Peyer's patch (tissue), 4 donors: Measurements from ENCODE around the gene RNF5. TPM values are rescaled to one million over a fixed set of nuclear protein-coding genes. Genes with fewer than 3 reads are reported as not detected.

Experiments used
- DNase-seq, 3 donors: peaks; one replicate each; pipeline ENCODE4 v3.0.0-alpha.2; 2017 to 2019
- H3K27ac ChIP-seq, 4 donors: fragments of 200-600 bp; sonication (generic); one replicate each; pipeline ENCODE4 v1.5.1; 2016 to 2019
- H3K27me3 ChIP-seq, 2 donors: fragments of 200-600 bp; sonication (generic); one replicate each; pipeline ENCODE4 v1.5.1; 2019
- H3K36me3 ChIP-seq, 3 donors: fragments of 200-600 bp; sonication (generic); one replicate each; pipeline ENCODE4 v1.5.1; 2016 to 2019
- H3K4me1 ChIP-seq, 4 donors: fragments of 200-600 bp; sonication (generic); one replicate each; pipeline ENCODE4 v1.5.1; 2016 to 2019
- H3K4me3 ChIP-seq, 4 donors: fragments of 200-600 bp; sonication (generic); 1 replicate in 3 of 4; 2 replicates in 1 of 4; pipeline ENCODE4 v1.5.1; 2016 to 2019; ENCODE audit warnings: mild to moderate bottlenecking in 1 of 4
- H3K9me3 ChIP-seq, 4 donors: fragments of 200-600 bp; sonication (generic); one replicate each; pipeline ENCODE4 v1.5.1; 2016 to 2019; ENCODE audit warnings: mild to moderate bottlenecking in 1 of 4
- CTCF ChIP-seq, 6 experiments: fragments of 450-650 bp in 4 of 6; fragments of 200-600 bp in 2 of 6; sonication (generic) in 1 of 6; IDR thresholded peaks; one replicate each; pipeline ENCODE4 v1.5.1; 2017 to 2019; ENCODE audit warnings: antibody characterized with exemption in 6 of 6, mild to moderate bottlenecking in 3 of 6, moderate library complexity in 1 of 6
- POLR2A ChIP-seq, 2 donors: fragments of 450-650 bp; IDR thresholded peaks; one replicate each; pipeline ENCODE4 v1.5.1; 2017; ENCODE audit warnings: antibody characterized with exemption in 2 of 2, mild to moderate bottlenecking in 2 of 2, moderate library complexity in 2 of 2
- total RNA-seq, 4 donors: library from RNA; depleted of rRNA; stranded (reverse); fragments of >200 nt; gene quantifications; one replicate each; pipeline ENCODE4 v1.1.0, GENCODE V29; 2016

RNF5 gene
- total RNA-seq, 4 donors from 2014 or later, result 84.2 to 199 (median 115) TPM

- DNase-seq, result peak in 1 of 3 donors; percentile 40
- Histone ChIP-seq H3K27me3 (no peaks in the 10 kb centered on the region), H3K9me3 (no peaks in the 10 kb centered on the region), H3K27ac (peak overlapping the region; percentile 80 to 98 (median 91)), H3K36me3 (no peaks in the 10 kb centered on the region), H3K4me1 (peaks cover 3 to 40% (median 8%) of the 10 kb centered on the region in 4 donors), H3K4me3 (peak overlapping the region; percentile 44 to 80 (median 62))
- TF ChIP-seq POLR2A (IDR thresholded peaks at IDR 0.05) (peak; percentile 48 to 82), CTCF (IDR thresholded peaks at IDR 0.05) (peak in 5 of 6 experiments; percentile 4 to 77 (median 70))
These were observed 16.8 kb downstream of the RNF5 start for GRCh38 chr6:32194825-32195651.

DNA sequence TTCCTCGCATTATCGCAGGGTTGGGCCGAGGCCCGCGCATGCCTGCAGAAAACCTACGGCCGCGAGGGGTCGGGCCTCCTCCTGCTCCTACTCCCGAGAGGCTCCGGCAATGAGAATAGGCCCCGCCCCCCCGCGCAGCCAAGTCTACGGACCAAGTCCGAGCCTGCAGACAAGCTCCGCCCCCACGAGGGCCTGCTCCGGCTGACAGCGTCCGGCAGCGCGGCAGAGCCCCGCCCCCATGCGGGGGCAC, 17.4 kb downstream of the RNF5 start:
- TF ChIP-seq CTCF (IDR thresholded peaks at IDR 0.05) (peak; percentile 56 to 82 (median 67)), POLR2A (IDR thresholded peaks at IDR 0.05) (no peak)

DNA sequence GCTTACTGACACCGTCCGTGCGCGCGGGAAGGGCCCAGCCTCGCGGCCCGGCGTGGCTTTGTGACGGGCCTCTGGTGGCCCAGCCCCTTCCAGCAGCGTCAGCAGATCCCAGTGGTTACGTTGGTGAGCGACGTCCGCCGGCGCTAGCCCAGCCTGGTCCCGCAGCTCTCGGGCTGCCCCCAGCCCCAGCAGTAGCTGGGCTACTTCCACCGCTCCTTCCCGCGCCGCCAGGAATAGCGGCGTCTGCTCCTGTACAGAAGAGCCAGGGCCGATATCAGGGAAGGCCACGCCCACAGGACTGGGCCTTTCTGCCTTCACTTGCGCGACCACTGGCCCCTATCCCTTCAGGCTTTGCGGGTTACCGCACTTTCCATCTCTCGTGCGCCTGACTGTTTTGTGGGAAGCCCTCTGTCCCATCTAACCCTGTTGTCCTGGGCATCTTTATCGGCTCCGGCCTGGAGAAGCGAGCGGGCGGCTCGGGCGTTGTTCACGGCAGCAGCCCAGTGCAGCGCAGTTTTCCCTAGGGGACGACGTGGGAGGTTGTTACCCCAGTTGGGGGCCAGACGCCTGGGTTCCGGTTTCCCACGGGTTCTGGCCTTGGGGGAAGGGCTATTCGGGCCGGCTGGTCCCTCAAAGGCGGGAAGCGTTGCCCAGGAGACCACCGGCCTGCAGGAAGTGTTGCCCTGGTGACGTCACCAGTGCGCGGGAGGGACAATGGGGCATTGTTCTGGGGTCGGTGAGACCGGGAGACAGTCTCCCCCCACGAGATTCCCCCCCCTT, 17.9 kb downstream of the RNF5 start:
- Histone ChIP-seq H3K27ac (peak overlapping the region; percentile 94 to 99 (median 98)), H3K9me3 (no peaks in the 10 kb centered on the region), H3K4me1 (peaks cover 3 to 33% (median 8%) of the 10 kb centered on the region in 4 donors), H3K27me3 (no peaks in the 10 kb centered on the region), H3K4me3 (peak overlapping the region; percentile 69 to 80 (median 74)), H3K36me3 (no peaks in the 10 kb centered on the region)
- DNase-seq, result peak; percentile 85 to 94 (median 92)
- TF ChIP-seq CTCF (IDR thresholded peaks at IDR 0.05) (no peak), POLR2A (IDR thresholded peaks at IDR 0.05) (peak; percentile 98)

More for the DNA sequence above, 17.4 kb downstream of the RNF5 start:
- H3K27ac ChIP-seq, result peak overlapping the region; percentile 94 to 99 (median 98)
- H3K27me3 ChIP-seq, result no peaks in the 10 kb centered on the region
- H3K9me3 ChIP-seq, result no peaks in the 10 kb centered on the region
- DNase-seq, result peak; percentile 100
- no peaks in the 10 kb centered on the region for H3K36me3 ChIP-seq
- peak overlapping the region; percentile 69 to 80 (median 74) for H3K4me3 ChIP-seq
- peaks cover 3 to 38% (median 8%) of the 10 kb centered on the region in 4 donors for H3K4me1 ChIP-seq

DNA sequence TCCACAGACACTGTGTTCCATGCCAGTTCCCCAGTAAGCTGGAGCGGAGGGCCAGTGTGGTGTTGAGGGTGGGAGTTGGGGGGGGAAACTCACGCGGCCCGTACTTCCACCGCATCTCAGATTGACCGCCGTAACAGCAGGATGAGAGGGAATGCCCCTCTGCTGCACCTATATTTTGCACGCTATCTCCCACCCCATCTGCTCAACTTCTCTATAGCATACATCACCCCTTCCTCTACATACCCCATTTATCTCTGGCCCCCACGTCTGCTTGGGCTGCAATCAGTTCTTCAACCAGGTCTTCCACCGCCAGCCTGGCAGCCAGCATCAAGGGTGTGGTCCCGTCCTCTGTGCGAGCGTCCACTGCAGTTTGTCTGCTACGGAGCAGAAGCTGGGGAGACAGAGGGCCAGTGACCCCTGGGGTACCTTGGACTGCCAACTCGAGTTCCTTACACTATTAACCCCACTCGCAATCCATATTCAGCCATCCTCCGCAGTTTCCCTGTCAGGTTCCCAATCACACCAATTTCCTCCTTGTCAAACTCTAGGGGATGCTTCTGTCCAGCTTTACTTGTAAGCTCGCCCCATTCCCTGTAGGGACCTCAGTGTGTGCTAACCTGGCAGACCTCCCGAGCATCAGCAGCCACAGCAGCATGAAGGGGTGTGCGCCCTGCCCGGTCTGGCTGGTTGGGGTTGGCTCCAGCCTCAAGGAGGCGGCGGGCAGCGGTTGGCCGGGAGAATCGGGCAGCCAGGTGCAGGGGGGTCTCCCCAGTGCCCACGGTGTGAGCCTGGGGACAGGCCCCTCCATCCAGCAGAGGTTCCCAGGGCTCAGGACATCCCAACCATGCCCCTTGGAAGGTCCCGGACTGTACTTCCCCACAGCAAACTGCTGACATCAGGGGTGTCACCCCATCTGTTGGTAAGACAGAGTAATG, 18.7 kb downstream of the RNF5 start:
- H3K27me3 ChIP-seq, result no peaks in the 10 kb centered on the region
- DNase-seq, result peak in 1 of 3 donors; percentile 65

More for the DNA sequence above, 18.7 kb downstream of the RNF5 start:
- H3K27ac ChIP-seq, result peak overlapping the region; percentile 94 to 99 (median 98)
- H3K9me3 ChIP-seq, result no peaks in the 10 kb centered on the region
- H3K36me3 ChIP-seq, result no peaks in the 10 kb centered on the region
- TF ChIP-seq POLR2A (IDR thresholded peaks at IDR 0.05) (no peak), CTCF (IDR thresholded peaks at IDR 0.05) (no peak)
- H3K4me1 ChIP-seq, result peaks cover 3 to 24% (median 6%) of the 10 kb centered on the region in 4 donors
- peak overlapping the region; percentile 69 to 80 (median 74) for H3K4me3 ChIP-seq
